Measurements from ENCODE around the gene LRRC32.
"Not testable (repeated sequence)": the region's sequence is repeated elsewhere in the genome, so short reads cannot be mapped to it uniquely, and the experiment has no call there.

The LRRC32 gene

DNA sequence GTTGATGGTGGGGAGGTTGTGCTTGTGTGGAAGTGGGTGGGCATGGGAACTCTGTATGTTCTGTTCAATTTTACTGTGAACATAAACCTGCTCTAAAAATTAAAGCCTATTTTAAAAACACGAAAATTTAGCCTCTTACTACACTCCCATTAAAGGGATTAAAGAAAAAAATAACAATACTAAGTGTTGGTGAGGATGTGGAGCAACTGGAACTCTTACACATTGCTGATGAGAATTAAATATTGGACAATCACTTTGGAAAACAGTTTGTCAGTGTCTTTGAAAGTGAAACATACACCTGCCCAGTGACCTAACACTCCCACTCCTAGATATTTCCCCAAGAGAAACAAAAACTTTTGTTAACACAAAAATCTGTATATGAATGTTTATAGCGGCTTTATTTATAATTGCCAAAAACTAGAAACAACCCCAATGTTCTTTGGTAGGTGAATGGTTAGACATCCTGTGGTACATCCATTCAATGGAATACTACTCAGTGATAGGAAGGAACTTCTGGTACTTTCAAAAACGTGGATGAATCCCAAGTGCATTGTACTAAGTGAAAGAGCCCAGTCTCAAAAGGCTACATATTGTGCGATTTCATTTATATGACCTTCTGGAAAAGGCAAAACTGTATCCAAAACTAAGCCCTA lies 23.5 kb downstream of the LRRC32 start:
- no peak for DNase-seq

DNA sequence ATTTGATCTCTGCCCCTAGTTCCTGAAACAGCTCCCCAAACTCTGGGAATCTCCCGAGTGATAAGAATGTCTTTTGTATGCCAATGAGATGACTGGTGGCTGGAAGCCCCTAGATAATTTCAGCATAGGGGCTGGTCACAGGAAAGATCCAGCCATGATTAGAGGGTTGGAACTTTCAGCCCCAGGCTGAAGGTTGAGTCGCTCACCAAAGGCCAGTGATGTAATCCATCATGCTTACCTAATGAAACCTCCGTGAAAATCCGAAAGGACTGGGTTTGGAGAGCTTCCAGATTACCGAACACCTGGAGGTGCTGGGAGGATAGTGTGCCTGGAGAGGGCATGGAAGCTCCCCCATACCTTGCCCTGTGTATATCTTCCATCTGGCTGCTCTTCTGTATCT lies 26.0 kb downstream of the LRRC32 start:
- DNase-seq: no peak

DNA sequence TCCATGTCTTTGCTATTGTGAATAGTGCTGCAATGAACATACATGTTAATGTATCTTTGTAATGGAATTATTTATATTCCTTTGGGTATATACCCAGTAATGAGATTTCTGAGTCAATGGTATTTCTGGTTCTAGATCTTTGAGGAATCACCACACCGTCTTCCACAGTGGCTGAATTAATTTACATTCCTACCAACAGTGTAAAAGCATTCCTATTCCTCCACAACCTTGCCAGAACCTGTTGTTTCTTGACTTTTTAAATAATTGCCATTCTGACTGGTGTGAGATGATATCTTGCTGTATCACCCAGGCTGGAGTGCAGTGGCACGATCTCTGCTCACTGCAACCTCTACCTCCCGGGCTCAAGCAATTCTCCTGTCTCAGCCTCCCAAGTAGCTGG lies 26.8 kb downstream of the LRRC32 start:
- DNase-seq: not testable (repeated sequence)

DNA sequence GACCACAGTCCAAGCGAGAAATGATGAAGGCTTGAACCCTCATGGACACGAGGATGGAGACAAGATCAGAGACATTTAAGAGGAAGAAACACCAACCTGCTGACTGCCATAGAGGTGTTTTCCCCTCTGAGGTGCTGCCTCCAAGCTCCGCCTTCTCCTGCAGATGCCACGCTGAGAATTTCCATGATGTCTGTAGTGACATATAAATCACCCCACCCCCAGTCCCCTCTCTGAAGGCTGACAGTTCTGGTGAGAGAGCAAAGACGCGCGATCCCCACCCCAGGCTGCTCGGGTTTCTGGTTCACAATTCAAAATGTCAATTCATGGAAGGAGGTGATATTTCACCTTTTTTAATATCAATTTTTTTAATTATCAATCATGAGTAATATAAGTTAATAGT lies 28.2 kb downstream of the LRRC32 start:
- no peak for DNase-seq

DNA sequence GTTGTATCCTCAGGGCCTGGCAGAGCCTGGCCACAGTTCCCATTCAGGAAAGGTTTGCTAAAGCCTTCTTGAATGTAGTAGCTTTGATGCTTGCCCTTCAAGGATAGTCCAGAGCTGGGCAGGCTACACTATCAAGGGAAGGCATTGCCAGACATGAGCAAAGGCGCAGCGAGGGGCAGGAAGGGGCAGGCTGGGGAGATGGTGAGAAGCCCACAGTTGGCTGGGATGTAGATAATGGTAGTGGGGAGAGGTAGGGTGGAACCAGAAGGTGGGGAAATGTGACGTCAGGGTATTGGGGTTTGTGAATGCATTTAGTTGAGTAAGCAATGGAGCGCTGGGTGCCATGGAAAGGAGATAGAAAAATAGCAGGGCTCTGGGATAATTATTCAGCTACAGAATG lies 28.6 kb downstream of the LRRC32 start:
- no peak for DNase-seq

DNA sequence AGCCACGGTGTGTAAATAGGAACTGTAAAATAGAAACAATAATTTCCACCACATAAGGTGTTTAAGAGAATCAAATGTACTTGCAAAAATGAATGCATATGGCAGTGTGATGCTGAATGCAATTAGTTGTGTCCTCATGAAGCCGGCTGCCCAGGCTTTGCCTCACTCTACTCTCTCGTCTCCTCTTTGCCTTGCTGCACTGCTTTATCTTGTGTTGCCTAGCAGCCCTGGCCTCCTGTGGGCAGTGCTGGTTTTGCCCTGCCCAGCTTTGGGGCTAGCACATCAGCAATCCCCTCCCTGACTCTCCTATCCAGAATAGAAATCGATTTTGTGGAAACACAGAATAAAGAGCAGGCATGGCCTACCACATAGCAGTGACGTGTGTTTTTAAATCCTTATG lies 30.0 kb downstream of the LRRC32 start:
- no peak for DNase-seq

DNA sequence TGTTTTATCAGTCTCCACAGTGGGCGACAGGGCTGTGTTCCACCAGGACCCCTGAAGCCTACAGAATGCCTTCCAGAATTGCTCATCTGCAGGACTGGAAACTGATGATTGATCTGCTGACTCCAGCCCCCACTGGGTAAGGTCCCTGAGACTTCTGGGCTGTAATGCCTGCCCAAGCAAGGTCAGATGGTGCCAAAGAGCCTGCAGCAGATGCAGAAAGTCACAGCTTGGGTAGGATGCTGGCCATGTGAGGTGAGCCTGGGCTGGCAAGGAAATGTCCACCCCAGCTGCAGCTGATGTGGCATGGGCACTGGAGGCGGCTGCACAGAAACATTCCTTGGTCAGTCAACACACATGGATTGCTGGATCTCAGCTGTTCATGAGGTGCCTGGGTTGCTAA lies 30.9 kb downstream of the LRRC32 start:
- DNase-seq: no peak

DNA sequence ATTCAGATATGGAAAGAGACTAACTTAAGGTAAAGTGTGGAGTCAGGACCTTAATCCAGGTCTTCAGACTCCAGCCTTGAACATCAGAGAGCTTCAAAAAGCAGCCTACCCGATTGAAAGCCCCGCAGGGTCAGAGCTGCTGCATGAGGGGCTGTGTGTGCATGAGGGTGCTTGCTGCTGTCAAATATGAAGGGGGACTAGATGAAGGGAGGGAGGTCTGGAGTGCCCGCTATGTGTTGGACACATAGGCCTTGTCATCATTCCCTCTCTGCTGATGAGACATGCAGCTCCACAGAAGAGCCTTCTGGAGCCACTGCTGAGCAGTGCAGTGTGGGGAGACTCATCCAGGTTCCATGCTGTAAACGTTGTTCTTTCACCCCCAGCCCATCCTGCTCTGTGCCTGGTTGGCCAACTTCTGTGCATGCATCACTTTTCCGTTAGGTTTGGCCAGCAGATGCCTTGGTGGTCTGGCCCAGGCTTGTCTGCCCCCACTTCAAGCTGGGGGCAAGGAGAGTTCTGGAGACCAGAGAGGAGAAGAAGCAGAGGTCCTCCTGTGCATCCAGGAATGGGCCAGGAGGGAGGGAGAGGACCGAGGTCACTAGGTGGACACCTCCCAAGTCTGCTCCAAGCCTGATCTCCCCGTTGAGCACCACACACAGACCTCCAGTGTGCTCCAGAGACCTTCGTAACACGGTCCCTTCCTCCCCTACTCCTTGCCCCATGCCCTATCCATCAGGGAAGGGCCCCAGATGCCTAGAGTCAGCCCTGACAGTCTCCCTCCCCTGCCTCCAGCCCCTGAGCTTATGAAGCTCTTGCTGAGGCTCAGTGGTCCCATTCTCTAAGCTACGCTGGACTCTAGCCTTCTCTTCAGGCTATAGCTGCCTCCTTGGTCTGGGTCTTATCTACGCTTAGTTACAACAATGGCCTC lies 32.0 kb downstream of the LRRC32 start:
- no peak for DNase-seq

DNA sequence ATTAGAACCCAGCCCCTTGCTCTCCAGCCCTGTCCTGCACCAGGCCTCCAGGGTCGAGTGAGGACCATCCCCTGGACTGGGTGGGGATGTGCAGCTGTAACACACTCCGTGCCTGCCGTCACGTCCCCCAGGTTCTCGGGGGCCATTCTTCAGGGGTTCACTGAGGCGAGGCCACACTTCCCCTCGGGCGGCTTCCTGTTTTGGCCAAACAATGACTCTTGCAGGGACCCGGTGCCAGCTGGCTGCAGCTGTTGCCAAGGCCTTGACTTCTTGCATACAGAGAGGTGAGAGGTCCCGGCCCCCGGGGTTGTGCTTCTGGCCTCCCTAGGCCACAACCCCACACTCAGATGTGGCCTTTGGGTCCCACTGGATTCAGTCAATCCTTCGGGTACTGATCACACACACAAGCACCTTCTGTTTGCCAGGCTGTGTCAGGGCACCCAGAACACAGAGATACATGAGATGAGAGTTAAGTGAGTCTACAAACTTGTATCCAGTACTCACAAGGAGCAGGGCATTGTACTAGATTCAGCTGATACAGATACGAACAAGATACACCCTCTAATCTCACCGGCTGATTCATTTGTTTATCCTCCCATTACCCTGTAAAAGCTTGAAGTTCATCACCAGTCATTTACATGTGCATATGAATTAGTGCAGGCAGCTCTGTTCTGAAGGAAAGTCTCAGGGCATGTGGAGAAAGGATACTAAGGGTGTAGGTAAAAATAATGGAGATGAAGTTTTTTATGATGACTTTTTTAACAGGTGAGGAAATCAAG lies 32.9 kb downstream of the LRRC32 start:
- no peak for DNase-seq

DNA sequence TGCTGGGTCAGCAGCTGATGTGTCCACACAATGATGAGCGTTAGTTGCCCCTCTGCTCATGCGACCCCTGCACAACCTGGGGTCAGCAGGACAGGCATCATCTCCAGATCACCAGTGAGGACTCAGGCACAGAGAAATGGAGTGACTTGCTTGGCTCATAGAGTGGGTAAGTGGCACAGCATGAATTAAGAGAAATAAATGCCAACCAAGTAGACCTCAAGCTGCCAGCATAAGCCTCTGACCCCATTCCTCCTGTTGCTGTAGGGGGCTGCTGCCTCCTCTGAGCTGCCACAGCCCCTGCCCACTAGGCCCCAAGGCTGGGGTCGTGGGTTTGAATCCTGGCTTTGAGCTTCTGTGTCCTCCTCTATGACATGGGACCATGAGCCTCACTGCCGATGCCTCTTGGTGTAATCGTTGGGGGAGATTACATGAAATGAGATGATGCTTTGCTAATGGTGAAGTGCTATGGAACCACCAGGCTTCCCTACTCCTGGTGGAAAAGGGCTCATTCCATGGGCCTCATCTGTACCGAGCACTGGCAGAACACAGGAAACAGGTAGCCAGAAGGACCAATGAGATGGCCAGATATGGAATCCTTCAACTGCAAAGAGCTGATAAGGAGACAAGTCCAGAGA lies 33.6 kb downstream of the LRRC32 start:
- no peak for DNase-seq

DNA sequence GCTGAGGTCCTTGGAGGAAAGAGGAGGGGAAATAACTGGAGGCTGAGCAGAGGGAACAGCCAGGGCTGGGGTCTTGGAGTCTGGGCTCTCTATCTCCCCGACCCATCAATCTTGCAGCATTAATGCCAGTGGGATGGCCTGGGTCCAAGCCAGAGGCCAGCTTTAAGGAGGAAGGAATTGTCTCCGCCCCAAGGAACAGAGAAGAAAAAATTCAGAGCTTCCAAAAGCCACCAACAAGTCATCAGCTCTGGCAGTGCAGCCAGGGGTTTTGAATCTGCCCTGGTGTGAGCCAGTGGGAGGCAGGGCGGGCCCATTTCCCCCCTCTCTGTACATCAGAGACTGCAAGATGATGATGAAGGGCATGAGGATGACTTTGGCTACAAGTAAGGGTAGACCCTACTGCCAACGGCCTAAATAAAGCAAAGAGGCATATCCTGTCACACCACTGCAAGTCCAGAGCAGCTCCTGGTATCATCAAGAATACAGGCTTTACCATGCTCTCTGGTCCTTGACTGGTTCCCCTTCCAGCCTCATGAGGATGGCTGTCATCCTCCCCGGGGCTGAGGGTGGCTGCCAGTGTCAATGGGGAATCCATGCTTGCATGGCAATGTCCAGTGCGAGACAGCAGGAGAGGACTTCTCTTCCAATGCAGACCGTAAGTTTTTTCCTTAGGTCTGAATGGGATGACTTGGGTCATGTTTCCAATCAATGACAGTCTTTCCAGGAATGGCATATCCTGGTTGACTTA lies 34.4 kb downstream of the LRRC32 start:
- DNase-seq: no peak

DNA sequence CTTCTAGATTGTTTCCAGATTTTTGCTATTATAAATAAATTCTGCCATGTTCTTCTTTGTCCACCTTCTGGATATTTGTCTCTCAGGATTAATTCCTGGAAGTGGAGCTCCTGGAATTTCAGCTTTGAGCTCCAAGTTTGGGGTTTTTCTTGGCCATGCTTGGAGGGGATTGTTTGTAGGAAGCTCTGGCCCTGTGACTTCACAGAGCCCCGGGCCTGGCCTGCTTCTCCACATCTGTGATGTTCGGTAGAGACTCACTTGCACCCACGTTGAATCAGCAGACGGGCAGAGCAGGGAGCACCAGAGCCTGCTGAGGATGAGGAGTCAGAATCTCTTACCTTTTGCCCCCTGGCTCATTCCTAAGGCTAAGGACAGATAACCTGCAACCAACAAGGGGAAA lies 35.7 kb downstream of the LRRC32 start:
- DNase-seq: no peak

DNA sequence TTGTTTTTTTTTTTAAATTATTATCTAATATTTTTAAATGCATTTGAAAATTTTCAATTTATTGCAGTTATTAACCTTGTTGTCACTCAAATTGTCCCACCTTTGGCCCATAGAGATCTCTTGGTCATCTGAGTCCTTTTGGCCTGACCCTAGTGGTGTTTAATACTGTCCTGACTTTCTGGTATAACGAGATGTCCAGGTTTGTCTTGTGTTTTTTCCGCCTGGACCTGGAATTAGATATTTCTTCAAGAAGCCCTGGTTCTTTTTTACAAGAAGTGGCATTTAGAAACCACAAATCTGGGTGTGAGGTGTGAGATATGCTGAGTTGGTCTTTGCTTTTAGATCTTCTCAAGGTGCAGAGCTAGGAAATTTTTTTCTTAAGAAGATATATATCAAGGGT lies 38.1 kb downstream of the LRRC32 start:
- DNase-seq: no peak

DNA sequence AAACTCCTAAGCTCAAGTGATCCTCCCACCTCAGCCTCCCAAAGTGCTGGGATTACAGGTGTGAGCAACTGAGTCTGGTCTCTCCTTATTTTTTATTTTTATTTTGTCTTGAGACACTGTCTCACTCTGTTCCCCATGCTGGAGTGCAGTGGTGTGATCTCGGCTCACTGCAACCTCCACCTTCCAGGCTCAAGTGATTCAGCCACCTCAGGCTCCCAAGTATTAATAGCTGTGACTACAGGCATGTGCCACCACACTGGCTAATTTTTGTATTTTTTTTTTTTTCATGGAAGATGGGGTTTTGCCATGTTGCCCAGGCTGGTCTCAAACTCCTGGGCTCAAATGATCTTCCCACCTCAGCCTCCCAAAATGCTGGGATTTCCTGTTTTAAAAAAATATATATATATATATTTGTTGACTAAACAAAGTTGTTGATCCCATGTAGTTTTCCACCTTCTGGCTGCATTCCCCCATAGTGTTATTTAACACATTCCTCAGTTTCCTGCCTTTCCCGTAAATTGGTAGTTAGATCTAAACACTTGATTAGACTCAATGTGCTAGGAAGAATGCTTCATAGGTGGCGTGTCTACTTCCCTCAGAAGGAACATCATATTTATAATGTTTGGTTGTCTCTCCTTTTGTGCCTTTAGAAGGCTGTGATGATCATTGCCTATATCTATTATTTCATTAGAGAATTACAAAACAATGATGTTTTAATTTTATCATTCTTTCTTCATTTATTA lies 38.8 kb downstream of the LRRC32 start:
- no peak for DNase-seq

DNA sequence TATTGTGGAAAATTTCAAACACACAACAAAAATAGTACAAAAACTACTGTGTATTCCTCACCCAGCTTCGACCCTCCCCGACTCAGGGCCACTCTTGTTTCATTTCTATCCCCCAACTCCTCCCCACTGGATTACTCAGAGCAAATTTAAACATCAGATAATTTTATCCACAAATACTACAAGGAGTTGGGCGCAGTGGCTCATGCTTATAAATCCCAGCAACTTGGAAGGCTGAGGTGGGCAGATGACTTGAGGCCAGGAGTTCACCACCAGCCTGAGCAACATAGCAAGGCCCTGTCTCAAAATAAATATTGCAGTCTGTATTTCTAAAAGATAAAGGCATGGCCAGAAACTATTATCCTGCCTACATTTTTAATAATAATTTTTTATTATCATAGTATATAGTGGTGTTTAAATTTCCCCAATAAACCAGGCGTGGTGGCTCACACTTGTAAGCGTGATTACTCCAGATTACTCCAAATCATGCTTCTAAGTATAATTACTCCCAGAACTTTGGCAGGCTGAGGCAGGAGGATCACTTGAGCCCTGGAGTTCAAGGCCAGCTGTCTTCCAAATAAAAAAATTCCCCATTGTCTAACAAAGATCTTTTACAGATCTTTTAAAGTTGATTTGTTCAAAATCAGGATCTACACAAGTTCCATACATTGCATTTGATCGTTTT lies 39.8 kb downstream of the LRRC32 start:
- DNase-seq: no peak

DNA sequence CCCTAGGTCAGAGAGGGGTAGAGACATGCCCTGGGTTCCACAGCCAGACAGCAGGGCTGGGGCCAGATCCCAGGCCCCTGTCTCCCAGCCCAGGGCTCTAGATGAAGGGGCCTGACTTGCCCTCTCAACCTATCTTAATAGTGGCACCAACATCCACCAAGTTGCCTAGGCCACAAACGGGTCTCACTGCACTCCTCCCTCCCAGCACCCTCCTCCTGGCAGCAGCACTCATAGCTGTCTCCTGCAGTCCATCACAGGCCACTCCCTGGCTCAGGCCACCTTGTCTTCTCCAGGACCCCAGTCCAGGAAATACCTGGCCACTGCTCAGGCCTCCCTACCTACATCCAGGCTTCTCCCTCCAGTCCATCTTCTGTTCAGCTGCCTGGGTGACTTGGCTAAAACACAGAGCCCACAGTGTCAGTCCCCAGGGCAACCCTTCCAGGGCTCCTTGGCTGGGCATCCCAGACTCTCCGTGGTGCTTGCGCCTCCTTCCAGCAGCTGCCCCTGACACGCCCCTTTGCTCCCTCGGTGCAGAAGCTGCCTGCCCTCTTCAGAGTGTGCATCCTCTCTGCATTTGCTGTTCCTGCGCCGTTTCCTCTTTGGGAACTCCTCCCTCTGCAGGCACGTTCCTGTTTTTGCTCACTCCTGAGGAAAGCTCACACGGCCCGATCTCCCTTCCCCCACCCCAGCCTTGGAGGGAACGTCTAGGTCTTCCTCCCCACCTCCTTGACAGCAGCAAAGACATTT lies 40.5 kb downstream of the LRRC32 start:
- DNase-seq: no peak

DNA sequence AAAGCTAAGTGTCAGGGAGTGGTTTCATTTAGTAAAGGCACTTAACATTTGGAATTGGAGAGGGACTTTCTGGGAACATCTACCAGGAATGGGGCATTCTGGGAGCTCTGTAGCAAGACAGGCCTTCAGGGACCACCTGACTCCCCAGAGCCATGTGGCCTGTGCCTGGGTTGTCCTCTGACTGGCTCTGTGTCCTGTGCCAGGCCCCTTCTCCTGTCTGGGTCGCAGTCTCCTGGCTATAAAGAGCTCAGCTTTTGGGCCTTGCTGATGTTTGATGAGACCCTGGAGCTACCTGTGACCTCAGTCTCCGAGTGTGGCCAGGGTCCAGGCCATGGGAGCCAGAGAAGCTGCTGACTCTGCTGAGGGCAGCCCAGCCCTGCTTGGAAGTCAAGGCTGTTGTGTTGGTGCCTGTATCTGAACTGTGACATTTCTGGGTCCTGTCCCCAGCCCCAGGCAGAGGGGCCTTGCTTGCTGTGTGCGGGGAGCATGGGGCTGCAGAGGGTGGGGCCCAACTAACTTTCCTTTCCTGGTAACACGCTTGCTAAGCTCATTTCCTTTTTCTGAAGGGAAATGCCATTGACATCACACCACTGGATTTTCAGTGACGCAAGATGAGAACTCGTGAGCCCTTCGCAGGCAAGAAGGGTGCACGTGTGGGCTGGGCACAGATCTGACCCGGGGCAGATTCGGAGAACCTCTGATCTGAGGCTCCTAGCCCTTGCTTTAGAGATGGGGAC lies 41.3 kb downstream of the LRRC32 start:
- DNase-seq: no peak

DNA sequence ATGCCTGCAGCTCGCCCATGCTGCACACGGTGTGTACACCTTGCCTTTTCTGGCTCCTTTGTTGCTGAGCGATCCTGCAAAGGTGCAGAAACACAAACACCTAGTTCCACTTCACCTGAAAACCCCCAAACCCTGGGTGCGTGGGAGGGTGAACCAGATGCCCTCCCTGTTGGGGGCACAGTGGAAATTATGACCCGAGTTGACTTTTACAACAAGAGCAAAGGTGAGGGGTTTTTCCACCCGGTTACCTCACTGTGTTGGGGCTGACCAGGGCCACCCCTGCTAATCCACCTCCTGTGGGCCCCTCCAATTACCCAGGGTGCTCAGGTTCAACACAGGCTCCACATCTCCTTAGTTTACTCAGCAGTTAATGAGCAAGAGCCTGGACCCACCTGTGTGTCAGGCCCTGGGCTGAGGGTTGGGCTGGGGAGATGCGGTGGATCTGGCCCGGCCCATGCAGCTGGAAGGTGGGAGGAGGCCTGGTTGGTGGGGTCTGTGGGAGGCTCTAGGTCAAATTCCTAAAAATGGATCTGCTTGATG lies 42.1 kb downstream of the LRRC32 start:
- DNase-seq: no peak

DNA sequence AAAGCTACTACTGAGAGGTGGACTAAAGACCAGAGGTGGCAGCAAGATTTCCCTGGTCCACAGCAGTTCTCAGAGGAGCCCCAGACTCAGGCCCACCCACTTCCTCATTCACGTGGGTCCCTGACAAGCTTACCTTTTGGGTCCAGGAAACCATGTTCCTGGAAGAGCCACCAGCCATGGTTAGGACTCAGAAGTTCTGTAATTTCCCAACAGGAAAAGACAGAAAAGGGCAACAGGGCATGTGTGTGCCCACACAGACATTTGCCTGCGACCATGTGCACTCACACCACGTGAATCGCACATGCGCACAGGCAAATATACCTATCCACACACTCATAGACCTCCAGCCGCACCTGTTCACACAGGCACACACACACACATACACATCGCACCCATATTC lies 42.9 kb downstream of the LRRC32 start:
- no peak for DNase-seq

All from activated CD4-positive, alpha-beta T cell treated with anti-CD3 and anti-CD28 coated beads, Interleukin-2, amount 50 U/mL, for 1 hour (primary cell).